Stomach (tissue), 4 donors: ENCODE results near the gene SELENOH.

ENCODE experiments used
- CTCF ChIP-seq, 7 experiments: fragments of 450-650 bp in 4 of 7; fragments of 200-600 bp in 3 of 7; sonication (generic) in 3 of 7; IDR thresholded peaks; one replicate each; pipeline ENCODE4 v1.5.1; 2016 to 2019; ENCODE audit warnings: antibody characterized with exemption in 7 of 7, control low read depth in 2 of 7, mild to moderate bottlenecking in 1 of 7
- EP300 ChIP-seq: sonication (generic); formaldehyde crosslinking; IDR thresholded peaks from one replicate; pipeline ENCODE4 v1.6.1; 2017; ENCODE audit warnings: antibody characterized with exemption
- POLR2A ChIP-seq, 4 donors: fragments of 450-650 bp; IDR thresholded peaks; one replicate each; pipeline ENCODE4 v1.6.1; 2016; ENCODE audit warnings: antibody characterized with exemption in 4 of 4, control low read depth in 2 of 4, mild to moderate bottlenecking in 1 of 4, moderate library complexity in 1 of 4

GRCh38 chr11:57776031-57776521 is 34.8 kb downstream of the SELENOH start:
- TF ChIP-seq CTCF (IDR thresholded peaks at IDR 0.05) (no peak), EP300 (no peak), POLR2A (IDR thresholded peaks at IDR 0.05) (no peak)
